ENCODE measurements around the gene PLCD3. TPM values are rescaled to one million over a fixed set of nuclear protein-coding genes. Genes with fewer than 3 reads are reported as not detected.
A peak's percentile ranks its signal among the peaks of the same experiment; 100 is the strongest.

Gene PLCD3
- total RNA-seq, 1 experiment from 2014 or later, result 35.1 TPM

- ATAC-seq, result peak; percentile 63
- no peak for TF ChIP-seq EZH2 (IDR thresholded peaks at IDR 0.05; ENCODE audit: low read length, unreplicated experiment)
- no peak for TF ChIP-seq EZH2phosphoT487 (IDR thresholded peaks at IDR 0.05; ENCODE audit: borderline replicate concordance, low read length)
- peak; percentile 34; the same call in 1 of the 2 replicates for TF ChIP-seq CTCF (conservative IDR thresholded peaks at IDR 0.05; ENCODE audit: low read depth, low read length)
- BruUV-seq (replicated peaks), result no TSS peak
- intact Hi-C loops (cut with micrococcal nuclease), result loop anchor here (1.0 kb wide), 1 partner anchor 25 kb away; no protein-coding TSS in a partner anchor
- H3K79me2 ChIP-seq (ENCODE audit: low read length), result no peaks in the 10 kb centered on the region
- CTCF ChIA-PET, result interaction anchor here (0.7 to 3.3 kb wide), 4 partner anchors 12 to 37 kb away, joined by 4 to 57 read pairs (median 33); partner anchors contain the start of genes ACBD4 and HEXIM1
- no peaks in the 10 kb centered on the region for H3K9me3 ChIP-seq (ENCODE audit: low read length)
- peaks cover 25% of the 10 kb centered on the region for H3F3A ChIP-seq (ENCODE audit: low read length, unreplicated experiment)
- peak overlapping the region; percentile 95 for H3K27ac ChIP-seq (ENCODE audit: low read length)
- H3K9me2 ChIP-seq (replicated peaks; ENCODE audit: low read length), result no peaks in the 10 kb centered on the region
- 0 out of 2 replicates have a peak, but pooled peaks cover 6% of the 10 kb centered on the region for H3K36me3 ChIP-seq (ENCODE audit: low read depth, low read length)
- H3K4me1 ChIP-seq (ENCODE audit: insufficient read depth, low read length), result peaks cover 59% of the 10 kb centered on the region
- POLR2A ChIA-PET (ENCODE audit: unreplicated experiment), result interaction anchor here (0.5 to 1.8 kb wide), 6 partner anchors 11 to 26 kb away, joined by 3 to 30 read pairs (median 8); partner anchors contain the start of genes HEXIM1 and HEXIM2
- peak overlapping the region; percentile 46; the same call in 1 of the 2 replicates for H3K4me3 ChIP-seq (ENCODE audit: low read length)
- DNase-seq, result peak; percentile 97
- peak overlapping the region; percentile 72 for H2AFZ ChIP-seq (ENCODE audit: low read length)
- H3K9ac ChIP-seq (ENCODE audit: low read length), result peak overlapping the region; percentile 74
- peak overlapping the region; percentile 79 for H3K4me2 ChIP-seq (ENCODE audit: low read length)
- no peaks in the 10 kb centered on the region for H3K27me3 ChIP-seq (ENCODE audit: low read length)
- no peaks in the 10 kb centered on the region for H4K20me1 ChIP-seq (ENCODE audit: low read length)
Observed at GRCh38 chr17:45172541-45173286, 40.4 kb upstream of the PLCD3 start.

GRCh38 chr17:45172232-45172540 is 39.9 kb upstream of the PLCD3 start:
- Histone ChIP-seq H3K4me2 (ENCODE audit: low read length) (peak overlapping the region; percentile 79), H3K4me3 (ENCODE audit: low read length) (peak overlapping the region; percentile 24; the same call in 1 of the 2 replicates), H3K36me3 (ENCODE audit: low read depth, low read length) (0 out of 2 replicates have a peak, but pooled peaks cover 6% of the 10 kb centered on the region), H3K9me2 (replicated peaks; ENCODE audit: low read length) (no peaks in the 10 kb centered on the region), H3K9ac (ENCODE audit: low read length) (peak overlapping the region; percentile 74), H3K27me3 (ENCODE audit: low read length) (no peaks in the 10 kb centered on the region), H3K27ac (ENCODE audit: low read length) (peak overlapping the region; percentile 95), H3K79me2 (ENCODE audit: low read length) (no peaks in the 10 kb centered on the region), H2AFZ (ENCODE audit: low read length) (peak overlapping the region; percentile 72), H3K9me3 (ENCODE audit: low read length) (no peaks in the 10 kb centered on the region), H3K4me1 (ENCODE audit: insufficient read depth, low read length) (peaks cover 59% of the 10 kb centered on the region), H4K20me1 (ENCODE audit: low read length) (no peaks in the 10 kb centered on the region), H3F3A (ENCODE audit: low read length, unreplicated experiment) (peaks cover 25% of the 10 kb centered on the region)
- no TSS peak for BruUV-seq (replicated peaks)
- ATAC-seq (peak; percentile 4), DNase-seq (no peak)
- CTCF ChIA-PET, result interaction anchor here (1.8 to 3.3 kb wide), 3 partner anchors 22 to 37 kb away, joined by 28 to 57 read pairs (median 38); partner anchors contain the start of genes ACBD4 and HEXIM1
- POLR2A ChIA-PET (ENCODE audit: unreplicated experiment), result interaction anchor here (1.3 to 1.8 kb wide), 4 partner anchors 11 to 24 kb away, joined by 7 to 30 read pairs (median 11); partner anchors contain the start of genes HEXIM1 and HEXIM2
- TF ChIP-seq EZH2phosphoT487 (IDR thresholded peaks at IDR 0.05; ENCODE audit: borderline replicate concordance, low read length) (no peak), CTCF (conservative IDR thresholded peaks at IDR 0.05; ENCODE audit: low read depth, low read length) (no peak), EZH2 (IDR thresholded peaks at IDR 0.05; ENCODE audit: low read length, unreplicated experiment) (no peak)
- intact Hi-C loops (cut with micrococcal nuclease), result loop anchor here (1.0 kb wide), 1 partner anchor 25 kb away; no protein-coding TSS in a partner anchor

All from PC-3 (cell line).